22Rv1 (cell line): ENCODE data around the gene PAX6.

Source experiments
- H3K27ac ChIP-seq: fragments of 450-650 bp; 2 replicates; pipeline ENCODE4 v1.5.1; 2017
- ZFX ChIP-seq: fragments of 450-650 bp; IDR thresholded peaks from 2 replicates; pipeline ENCODE4 v1.6.1; 2017; ENCODE audit warnings: antibody characterized with exemption, borderline replicate concordance
- TF ChIP-seq, protein P1 (sequence below): fragments of 450-650 bp; IDR thresholded peaks from 2 replicates; pipeline ENCODE4 v1.5.1; 2017; ENCODE audit warnings: mild to moderate bottlenecking

Gene PAX6

DNA sequence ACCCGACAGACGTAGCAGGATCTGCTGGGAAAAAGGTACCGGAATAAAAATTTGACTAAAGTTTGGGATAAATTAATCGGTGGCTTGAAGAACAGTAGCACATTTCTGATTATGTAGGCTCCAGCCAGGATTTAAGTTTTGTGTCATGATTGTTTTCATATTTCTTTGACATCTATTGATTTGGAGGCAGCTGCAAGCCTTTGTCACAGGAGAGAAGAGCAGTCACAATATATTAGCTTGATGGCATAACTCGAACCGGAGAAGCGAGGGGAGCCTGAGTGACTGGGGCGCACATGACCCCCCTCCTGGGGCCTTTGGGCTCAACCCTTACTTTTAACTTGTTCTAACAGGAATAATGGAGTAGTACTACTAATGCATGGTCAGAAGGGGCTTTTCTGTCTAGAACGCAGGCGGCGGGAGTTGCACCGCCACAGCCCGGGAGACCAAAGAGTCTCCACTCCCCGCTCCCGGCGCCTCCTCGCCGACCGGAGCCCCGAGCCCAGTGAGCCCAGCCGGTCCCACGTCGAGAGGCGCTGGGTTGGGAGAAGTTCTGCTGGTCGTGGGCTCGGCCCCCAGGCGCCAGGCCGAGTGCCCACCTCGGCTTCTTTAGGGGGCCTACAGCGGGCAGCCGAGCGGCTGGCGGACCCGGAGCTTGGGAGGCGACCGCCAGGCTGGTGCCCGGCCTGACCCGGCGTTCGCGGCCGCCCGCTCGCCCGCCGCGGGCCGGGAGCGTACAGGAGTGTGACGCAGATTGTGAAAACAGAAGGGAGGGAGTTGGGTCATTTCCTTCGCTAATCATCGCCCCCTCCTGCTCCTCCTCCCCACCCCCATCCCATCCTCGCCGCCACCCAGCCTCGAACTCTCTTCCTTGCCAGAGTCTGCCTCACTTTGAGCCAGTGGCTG is 15.7 kb upstream of the PAX6 start:
- TF ChIP-seq, protein P1, sequence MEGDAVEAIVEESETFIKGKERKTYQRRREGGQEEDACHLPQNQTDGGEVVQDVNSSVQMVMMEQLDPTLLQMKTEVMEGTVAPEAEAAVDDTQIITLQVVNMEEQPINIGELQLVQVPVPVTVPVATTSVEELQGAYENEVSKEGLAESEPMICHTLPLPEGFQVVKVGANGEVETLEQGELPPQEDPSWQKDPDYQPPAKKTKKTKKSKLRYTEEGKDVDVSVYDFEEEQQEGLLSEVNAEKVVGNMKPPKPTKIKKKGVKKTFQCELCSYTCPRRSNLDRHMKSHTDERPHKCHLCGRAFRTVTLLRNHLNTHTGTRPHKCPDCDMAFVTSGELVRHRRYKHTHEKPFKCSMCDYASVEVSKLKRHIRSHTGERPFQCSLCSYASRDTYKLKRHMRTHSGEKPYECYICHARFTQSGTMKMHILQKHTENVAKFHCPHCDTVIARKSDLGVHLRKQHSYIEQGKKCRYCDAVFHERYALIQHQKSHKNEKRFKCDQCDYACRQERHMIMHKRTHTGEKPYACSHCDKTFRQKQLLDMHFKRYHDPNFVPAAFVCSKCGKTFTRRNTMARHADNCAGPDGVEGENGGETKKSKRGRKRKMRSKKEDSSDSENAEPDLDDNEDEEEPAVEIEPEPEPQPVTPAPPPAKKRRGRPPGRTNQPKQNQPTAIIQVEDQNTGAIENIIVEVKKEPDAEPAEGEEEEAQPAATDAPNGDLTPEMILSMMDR = no peak
- no peak for TF ChIP-seq ZFX

DNA sequence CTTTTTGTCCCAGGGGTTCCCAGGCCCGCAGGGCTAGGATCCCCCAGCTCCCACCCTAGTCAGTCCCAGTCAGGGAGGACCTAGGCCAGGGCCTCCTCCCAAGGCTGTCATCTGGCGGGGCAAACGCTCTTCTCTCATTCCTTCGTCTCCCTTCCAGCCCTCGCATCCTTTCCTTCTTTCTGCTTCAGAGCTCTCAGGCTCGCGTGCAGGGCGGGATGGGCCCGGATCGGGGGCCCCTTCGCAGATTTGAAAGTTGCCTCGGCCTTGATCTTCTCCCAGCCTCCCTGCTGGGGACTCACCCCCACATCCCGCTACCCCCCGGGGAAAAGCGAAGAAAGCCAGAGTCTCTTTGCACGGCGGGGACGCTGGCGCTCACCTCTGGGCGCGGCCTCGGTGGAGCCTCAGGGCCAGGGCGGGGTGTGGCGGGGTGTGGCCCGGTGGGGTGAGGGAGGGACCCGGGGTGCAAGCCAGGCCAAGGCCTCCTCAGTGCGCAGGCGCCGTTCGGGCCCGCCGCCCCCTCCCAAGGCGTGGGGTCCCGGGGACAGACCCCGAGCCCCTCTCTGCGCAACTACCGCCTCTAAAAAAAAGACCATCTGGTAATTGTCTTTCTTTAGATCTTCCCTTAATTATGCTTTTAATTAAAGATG is 14.8 kb upstream of the PAX6 start:
- no peak overlapping the region for H3K27ac ChIP-seq
- no peak for TF ChIP-seq ZFX
- TF ChIP-seq, protein P1 = no peak

More for the DNA sequence above, 15.7 kb upstream of the PAX6 start:
- no peak overlapping the region for H3K27ac ChIP-seq

DNA sequence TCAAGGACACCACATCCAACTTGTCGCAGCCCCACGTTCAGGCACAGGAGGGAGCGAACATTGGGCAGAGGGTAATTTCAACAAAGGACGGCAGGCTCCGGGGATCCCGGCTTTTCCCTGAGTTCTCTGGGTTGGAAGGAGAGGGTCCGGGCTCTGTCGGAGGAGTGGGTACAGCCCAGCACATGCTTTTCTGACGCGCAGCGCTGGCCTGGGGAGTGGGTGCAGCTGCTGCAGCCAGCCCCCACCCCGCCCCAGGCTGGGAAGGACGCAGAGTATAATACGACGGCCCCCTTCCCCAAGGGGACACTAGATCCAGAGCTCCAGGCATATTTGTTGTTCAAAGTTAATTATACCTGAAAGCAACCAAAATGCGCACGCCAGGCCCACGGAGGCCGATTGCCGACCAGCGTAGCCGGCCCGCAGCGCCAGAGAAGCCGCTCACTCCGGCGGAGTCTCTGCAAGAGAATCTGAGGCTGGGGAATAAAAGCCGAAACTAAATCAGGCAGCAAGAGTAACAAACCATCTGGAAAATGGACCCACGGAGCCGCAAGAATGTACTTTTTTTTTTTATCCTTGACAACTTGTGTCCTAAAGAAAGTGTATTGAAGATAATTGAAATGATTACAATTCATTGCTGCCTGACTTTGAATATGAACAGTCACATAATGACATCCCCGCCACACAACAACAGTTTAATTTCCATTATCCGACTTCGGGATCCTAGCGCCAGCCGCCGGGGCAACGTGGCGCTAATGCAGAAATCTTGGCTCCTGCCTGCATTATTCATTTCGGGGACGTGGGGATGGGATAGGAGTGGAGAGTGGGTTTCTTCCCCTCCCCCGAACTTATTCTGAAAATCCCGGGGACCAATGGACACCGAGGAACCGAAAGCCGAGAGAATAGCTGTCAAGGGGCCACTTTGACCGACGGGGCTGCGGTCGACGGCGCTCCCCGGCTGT is 14.0 kb upstream of the PAX6 start:
- H3K27ac ChIP-seq = no peak overlapping the region
- no peak for TF ChIP-seq ZFX
- TF ChIP-seq, protein P1 = no peak

DNA sequence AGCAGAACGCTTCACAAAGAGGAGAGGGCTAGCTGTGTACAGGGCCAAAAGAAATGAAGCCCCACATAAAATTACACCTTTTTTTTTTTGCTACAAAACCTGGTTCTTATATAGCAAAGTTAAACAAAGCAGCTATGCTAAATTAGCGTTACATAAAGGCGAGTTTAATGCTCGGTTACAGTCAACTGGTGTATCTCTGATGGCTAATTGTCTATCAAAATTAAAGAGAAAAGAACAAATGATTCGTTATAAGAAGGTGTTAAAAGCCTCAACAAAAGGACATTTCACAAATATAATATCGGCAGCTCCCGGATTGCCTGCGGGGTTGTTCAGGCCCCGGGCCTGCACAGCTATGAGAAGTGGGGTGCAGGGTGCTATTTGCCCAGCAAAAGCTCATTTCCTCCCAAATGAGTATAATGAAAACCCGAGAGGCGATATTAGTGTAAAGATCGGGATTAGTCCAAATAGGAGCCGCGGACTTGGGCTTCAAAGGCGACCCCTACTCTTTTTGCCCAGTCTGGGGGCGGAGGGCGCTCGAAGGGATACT is 13.3 kb upstream of the PAX6 start:
- no peak overlapping the region for H3K27ac ChIP-seq
- TF ChIP-seq ZFX = no peak
- TF ChIP-seq, protein P1 = no peak

DNA sequence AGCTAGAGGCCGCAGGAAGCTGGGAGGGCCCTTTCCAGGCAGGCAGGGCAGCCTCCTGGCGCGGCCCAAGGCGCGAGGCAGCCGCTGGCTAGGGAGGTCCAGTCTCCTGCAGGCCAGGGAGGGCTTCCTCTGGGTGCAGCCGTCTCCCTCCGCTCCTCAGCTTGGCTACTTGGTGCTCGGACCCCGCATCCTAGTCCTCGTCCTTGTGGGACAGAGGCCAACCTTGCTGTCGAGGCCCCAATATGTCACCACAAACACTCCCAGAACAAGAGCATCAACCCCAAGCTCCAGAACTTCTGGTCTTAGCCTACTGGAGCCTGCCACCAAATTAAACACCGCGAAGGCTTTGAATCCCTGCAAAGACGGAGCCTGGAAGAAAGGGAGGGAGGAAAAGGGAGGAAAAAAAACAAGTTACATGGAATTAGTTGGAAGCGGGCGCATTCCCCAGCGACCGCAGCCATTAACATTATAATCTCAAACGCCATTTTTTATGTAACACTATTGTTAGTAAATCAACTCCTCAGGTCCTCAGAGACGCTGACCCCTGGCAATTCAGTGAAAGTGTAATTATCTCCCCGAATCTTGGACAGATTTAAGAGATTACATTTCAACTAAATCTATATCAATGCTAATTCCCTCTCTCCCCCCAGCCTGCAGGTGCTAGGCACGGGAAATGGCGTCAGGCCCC is 12.7 kb upstream of the PAX6 start:
- no peak overlapping the region for H3K27ac ChIP-seq

More for the DNA sequence above, 12.7 kb upstream of the PAX6 start:
- no peak for TF ChIP-seq ZFX
- TF ChIP-seq, protein P1 = no peak
